ENCODE results near the gene HACL1. TPM values are rescaled to one million over a fixed set of nuclear protein-coding genes. Genes with fewer than 3 reads are reported as not detected.
A peak's percentile ranks its signal among the peaks of the same experiment; 100 is the strongest.

Gene HACL1
- total RNA-seq, 1 experiment from 2014 or later: 18.9 TPM

DNA sequence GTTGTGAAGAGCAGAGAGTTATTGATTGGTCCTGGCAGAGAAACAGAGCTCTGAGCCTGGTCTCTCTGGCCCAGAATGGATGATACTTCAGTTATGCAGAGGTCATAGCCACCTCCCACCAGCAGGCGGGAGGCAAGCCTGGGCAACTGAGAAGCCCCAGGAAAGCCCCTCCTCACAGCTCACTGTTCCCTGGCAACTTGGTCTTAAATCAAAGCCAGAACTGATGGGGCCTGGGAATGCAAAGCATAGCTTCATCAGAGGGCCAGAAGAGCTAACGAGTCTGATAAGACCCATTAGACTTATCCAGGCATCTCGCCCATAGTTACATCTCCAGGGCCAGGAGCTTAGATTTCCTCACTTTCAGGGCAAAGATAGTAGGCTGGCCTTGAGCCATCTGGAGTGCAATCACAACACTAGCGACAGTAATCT is 74.3 kb downstream of the HACL1 start:
- DNase-seq (ENCODE audit: low read depth): no peak

DNA sequence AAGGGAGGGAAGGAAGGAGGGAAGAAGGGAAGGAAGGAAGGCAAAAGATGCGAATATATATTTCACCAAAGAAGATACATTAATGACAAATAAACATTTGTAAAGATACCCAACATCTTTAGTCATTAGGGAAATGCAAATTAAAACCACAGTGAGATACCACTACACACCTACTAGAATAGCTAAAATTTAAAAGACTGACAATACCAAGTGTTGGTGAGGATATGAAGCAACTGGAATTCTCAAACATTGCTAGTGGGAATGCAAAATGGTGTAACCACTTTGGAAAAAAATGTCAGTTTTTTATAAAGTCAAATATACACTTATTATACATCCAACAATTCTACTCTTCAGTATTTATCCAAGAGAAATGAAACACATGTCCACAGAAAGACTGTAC is 75.6 kb downstream of the HACL1 start:
- DNase-seq (ENCODE audit: low read depth): no peak

DNA sequence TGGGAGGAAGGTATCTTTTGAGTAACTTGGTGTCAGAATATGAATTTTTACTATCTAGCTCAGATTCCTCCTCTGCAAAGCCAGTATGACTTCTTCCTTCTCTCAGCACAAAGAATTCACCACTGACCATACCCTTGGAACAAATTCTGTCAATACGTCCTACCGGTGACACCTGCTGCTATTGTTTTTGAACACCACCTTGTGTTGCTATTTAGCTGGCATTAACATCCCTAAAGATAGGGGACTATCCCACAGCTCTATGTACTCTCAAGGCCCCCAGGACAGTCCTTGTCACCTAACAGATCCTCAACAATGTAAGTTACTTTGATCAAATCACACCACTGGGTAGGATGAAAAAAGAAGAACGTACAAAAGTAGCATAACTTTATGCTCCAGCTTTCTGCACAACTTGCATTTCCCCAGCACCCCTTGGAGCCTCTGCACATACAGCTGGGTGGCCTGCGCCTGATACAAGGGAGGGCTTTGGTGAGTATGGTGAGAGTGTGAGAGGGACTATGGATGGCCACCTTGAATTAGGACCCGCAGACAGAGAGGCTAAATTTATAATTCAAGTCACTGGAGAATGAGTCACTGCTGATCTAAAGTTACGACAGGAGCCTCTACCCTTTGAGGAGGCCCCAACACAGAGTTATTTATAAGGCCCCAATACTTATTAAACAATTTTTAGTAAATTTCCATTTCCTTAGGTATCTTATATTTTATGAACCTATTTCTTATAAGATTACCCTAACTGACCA is 77.5 kb downstream of the HACL1 start:
- DNase-seq (ENCODE audit: low read depth): no peak

DNA sequence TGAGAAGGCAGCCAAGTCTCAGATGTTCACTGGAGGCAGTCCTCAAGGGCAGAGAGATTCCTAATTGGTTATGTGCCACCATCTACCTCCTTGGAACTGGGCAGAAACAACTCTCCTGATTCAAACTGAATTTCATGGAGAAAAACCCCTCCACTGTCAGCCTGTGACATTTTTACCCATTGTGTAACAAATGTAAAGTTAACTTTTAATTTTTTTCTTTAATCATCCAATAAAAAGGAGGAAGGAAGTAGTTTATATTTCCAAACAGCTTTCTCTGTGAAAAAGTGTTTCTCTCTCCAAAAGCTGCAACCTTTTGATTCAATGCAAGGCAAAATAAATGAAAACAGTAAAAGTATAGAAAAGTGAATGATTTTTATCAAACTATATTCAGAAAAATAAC is 79.4 kb downstream of the HACL1 start:
- no peak for DNase-seq (ENCODE audit: low read depth)

DNA sequence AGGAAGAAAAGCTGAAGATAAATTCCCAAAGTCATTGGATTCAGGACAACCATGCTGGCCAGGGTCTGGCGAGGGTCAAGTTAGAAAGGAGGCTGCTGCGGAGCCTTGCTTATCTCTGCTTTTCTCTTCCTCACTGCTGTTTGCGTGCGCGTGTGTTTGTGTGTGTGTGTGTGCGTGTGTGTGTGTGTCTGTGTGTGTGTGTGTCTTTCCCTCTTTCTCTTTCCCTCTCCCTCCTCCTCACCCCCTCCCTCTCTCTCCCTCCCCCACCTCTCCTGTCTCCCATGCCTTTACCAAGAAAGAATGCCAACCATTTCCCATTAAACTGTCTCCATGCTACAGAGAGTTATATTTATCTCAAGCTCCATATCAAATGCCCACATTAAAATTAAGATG is 79.8 kb downstream of the HACL1 start, which contains the start of gene COLQ:
Gene COLQ, minus strand, starts transcription at position 134 of the 393 bp plus-strand sequence. Its CDS starts 81 bp downstream, at position 53.
- DNase-seq (ENCODE audit: low read depth): no peak

DNA sequence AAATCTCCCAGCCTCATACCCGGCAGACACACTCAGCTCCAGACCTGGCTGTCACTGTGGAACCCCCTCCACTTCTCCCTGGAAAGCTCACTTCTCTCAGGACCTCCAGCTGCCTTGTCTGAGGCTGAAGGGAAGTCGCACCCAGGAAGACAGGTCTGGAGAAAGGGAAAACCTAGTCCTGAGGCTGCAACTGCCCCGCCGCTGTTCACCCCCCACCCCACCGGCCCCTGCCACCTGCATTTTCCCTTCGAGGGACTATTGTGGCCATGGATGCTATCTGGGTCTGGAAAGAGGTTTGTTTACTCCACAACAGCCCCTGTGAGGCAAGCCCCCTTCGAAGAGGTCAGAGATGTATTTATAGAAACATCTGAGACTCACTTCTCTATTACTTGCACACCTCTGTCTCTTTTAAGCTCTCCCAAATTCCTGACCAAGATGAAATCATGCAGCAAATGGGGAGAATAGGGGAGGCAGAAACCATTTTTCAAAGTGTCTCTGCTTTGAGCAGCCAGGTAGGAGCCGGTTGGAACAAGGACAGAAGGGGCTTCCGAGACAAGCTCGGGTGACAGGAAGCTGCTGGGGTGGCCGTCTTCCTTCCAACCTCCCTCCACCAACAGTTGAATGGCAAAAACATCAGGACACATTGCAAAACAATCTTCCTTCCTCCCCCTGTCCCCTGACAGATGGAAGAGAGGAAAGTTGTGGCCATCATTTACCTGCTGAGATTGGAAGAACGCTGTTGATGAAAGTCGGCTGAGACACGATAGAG is 80.4 kb downstream of the HACL1 start:
- no peak for DNase-seq (ENCODE audit: low read depth)

DNA sequence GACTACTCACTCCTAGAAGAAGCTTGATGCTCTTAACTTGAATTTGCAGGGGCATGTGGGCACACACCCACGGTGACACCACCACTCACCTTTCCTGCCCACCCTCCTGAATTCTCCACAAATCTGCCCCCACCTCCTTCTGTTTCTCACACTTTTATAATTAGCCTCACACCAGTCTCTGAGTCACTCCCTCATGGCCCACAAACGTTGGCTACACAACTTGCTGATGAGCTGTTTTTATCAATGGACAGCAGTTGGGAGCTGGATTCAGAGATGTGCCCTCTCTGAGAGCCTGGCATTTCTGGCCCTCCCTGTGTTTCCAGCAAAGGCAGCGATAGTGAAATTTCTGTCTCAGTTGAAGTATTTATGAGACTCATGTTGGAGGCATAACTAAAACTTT is 81.2 kb downstream of the HACL1 start:
- DNase-seq (ENCODE audit: low read depth): no peak

DNA sequence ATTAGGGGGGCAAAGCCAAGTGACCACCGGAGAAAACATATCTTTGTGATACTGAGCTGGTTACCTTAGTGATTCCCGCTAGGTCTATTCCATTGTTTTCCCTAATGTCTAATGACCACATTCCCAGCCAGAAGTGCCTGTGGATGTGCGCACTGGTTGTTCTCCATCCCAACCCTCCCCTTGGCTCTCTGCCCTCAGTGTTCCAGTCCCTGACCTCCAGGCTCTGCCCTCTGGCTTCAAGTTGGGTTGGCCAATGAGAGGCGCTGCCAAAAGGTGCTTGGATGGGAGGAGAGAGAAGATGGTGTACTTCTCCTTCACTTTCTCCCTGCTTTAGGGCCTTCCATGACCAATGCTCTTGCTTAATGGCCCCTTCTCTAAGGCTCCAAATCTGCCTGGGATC is 82.3 kb downstream of the HACL1 start:
- DNase-seq (ENCODE audit: low read depth): no peak

DNA sequence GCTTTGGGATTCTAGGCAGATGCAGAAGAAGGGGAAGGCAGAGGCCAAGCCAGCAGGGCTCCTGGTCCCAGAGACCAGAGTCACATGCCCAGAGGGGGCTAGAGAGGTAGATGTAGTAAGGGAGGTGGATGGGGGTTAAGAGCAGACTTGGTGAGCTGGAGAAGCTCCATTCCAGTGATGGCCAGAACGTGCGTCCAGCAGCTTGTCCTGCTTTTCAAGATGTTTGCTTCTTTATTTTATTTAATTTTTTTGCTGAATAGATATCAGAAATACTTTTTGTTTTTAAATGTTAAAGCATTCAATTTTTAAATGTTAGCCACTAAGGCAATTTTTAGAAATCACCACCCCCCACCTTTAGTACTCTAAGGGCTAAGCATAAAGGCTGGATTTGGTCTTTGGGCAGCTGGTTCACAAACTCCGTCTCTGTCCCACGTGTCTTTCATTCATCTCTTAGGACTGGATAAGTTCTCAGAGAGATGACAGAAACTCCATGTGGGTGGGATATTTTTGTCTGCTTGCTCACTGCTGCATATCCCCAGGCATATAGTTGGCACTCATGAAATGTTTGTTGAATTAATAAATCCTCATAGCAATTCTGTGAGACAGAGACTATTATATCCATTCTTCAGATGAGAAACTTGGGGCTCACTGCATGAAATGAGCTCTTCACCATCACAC is 86.6 kb downstream of the HACL1 start:
- no peak for DNase-seq (ENCODE audit: low read depth)

DNA sequence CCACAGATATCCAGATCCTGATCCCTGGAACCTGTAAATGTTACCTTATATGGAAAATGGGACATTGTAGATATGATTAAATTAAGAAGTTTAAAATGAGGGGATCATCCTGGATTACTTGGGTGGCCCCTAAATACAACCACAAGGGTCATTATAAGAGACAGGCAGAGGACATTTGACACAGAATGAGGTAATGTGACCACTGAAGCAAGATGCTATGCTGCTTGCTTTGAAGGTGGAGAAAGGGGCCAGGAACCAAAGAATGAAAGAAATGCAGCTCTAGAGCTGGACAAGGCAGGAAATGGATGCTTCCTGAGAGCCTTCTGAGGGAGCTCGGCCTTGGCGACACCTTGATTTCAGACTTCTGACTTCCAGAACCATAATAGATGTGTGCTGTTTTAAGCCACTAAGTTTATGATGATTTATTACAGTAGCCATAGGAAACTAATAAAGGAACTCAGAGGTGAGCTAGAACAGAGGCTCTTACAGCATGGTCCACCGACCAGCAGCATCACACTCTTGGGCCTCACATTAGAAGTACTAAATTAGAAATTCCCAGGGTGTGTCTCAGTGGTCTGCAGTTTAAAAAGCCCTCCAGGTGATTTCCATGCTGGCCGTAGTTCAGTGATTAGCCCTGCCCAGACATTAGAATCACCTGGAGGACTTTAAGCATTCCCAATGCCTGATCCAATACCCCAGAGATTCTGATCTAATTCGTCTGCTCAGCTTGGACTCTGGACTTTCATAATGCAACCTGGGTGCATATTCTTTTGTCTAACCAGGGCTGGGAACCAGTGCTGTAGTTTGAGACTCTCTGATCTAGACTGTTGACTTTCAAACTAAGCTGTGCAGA is 87.3 kb downstream of the HACL1 start:
- DNase-seq (ENCODE audit: low read depth): no peak

DNA sequence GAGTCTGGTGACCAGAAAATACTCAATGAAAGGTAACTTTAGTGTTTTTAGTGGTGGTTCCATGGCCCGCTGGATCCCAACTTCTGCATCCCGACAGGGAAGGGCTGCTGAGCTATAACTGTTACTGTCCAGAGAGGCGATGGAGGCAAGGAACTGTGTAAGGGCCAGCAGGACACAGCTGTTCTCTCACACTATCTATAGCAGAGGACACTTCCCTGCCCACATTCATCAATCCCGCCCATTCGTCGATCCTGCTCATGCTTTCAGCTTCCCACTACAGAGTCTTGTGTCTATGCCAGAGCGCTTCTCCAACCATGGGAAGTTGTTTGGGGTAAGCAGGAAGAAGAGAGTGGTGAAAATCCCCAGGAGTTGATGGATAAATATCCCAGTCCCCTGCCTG is 88.3 kb downstream of the HACL1 start:
- no peak for DNase-seq (ENCODE audit: low read depth)

DNA sequence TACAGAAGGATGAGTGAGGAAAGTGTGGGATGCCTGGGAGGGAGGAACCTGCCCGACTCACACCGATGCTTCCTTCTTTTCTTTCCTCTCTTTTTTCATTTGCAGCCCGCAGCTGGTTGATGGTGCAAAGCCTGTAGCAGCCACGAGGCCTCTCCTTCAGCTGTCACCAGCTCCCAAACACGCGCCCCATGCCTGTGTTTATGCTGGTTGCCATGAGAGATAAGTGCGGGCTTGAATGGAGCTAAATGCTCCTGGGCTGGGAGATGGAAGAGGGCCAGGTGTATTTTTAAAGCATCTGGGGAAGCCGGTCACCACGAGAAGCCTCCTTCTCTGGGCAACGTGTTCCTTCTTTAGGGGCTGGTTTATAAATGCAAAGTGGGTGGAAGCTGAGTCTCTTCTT is 89.2 kb downstream of the HACL1 start:
- DNase-seq (ENCODE audit: low read depth): peak; percentile 39

DNA sequence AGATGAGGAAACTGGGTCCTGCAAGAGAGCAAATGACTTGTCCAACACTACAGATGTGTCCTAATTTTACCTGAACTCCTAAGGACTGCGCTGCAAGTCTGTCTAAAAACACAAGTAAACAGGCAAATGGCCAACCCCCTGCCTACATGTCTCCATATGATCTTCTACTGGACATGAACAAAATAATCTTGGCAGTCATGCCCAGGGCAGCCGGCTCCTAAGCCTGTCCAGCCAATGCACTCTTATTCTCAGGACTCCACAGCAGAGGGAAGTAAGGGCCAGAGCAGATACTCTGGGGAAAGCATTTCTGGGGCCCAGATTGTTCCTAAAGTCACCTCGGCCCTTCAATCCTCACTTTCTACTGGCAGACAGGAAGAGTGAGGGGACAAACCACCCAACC is 90.2 kb downstream of the HACL1 start:
- no peak for DNase-seq (ENCODE audit: low read depth)

Other genes starting within 250 kb of the HACL1 start
- gene METTL6, start 174.0 kb downstream of the HACL1 start, total RNA-seq (2014; rRNA removed): 26.5 and 26.9 TPM in 2 replicates
- gene EAF1, start 174.0 kb downstream of the HACL1 start, total RNA-seq (2014; rRNA removed): 17.6 and 20.3 TPM in 2 replicates
- 0.13 and 0.40 TPM in 2 replicates for gene COLQ, start 79.9 kb downstream of the HACL1 start, total RNA-seq (2014; rRNA removed)
- gene BTD, start 176 bp upstream of the HACL1 start, total RNA-seq (2014; rRNA removed): 33.0 and 40.5 TPM in 2 replicates
- gene ANKRD28, start 196.4 kb upstream of the HACL1 start, total RNA-seq (2014; rRNA removed): 181 and 196 TPM in 2 replicates

All from LHCN-M2 (cell line).